SU-DHL-6 (cell line): Measurements from ENCODE around the gene CSRNP3.

Experiments
- H2AFZ ChIP-seq: fragments of 200-600 bp; sonication (generic); 2 replicates; pipeline ENCODE4 v1.6.1; 2014; ENCODE audit warnings: low read depth, mild to moderate bottlenecking, moderate library complexity, mixed read lengths, antibody characterized with exemption, low read length; ENCODE audit not compliant: severe bottlenecking
- H3F3A ChIP-seq: fragments of 200-600 bp; shearing (Covaris generic); 2 replicates; pipeline ENCODE4 v1.6.0; 2016; ENCODE audit warnings: antibody characterized with exemption, mild to moderate bottlenecking; ENCODE audit not compliant: insufficient read depth
- H3K27ac ChIP-seq: fragments of 200-600 bp; sonication (generic); 2 replicates; pipeline ENCODE4 v1.5.1; 2016; ENCODE audit warnings: low read depth, mild to moderate bottlenecking, low read length, moderate library complexity, mixed read lengths
- H3K27me3 ChIP-seq: fragments of 200-600 bp; sonication (generic), shearing (Covaris generic); 2 replicates; pipeline ENCODE4 v1.6.0; 2014; ENCODE audit warnings: mild to moderate bottlenecking, low read length
- H3K36me3 ChIP-seq: fragments of 200-600 bp; sonication (generic); 2 replicates; pipeline ENCODE4 v1.6.1; 2014; ENCODE audit warnings: mild to moderate bottlenecking, low read length, mixed read lengths
- H3K4me2 ChIP-seq: fragments of 300-600, 200-600 bp; shearing (Covaris generic), sonication (generic); 2 replicates; pipeline ENCODE4 v1.6.0; 2014; ENCODE audit warnings: low read length, low read depth, mild to moderate bottlenecking; ENCODE audit not compliant: poor library complexity, severe bottlenecking
- H3K4me3 ChIP-seq: fragments of 200-600 bp; sonication (generic); 2 replicates; pipeline ENCODE4 v1.5.1; 2014; ENCODE audit warnings: antibody characterized with exemption, low read length, mild to moderate bottlenecking, mixed read lengths; ENCODE audit not compliant: insufficient read depth, poor library complexity, severe bottlenecking
- H3K79me2 ChIP-seq: fragments of 200-600 bp; sonication (generic); 2 replicates; pipeline ENCODE4 v1.6.1; 2014; ENCODE audit warnings: mild to moderate bottlenecking, low read length, moderate library complexity; ENCODE audit not compliant: insufficient read depth
- H3K9ac ChIP-seq: fragments of 200-600 bp; sonication (generic); 2 replicates; pipeline ENCODE4 v1.7.0; 2014; ENCODE audit warnings: mild to moderate bottlenecking, low read length
- H3K9me2 ChIP-seq: fragments of 200-600 bp; sonication (generic); replicated peaks from 2 replicates; pipeline ENCODE4 v1.6.1; 2014; ENCODE audit warnings: low read length; ENCODE audit not compliant: insufficient read depth
- H3K9me3 ChIP-seq: fragments of 200-600 bp; sonication (generic); 2 replicates; pipeline ENCODE4 v1.6.1; 2014; ENCODE audit warnings: low read length, mixed read lengths; ENCODE audit not compliant: insufficient read depth
- H4K20me1 ChIP-seq: fragments of 200-600 bp; sonication (generic); 2 replicates; pipeline ENCODE4 v1.6.1; 2014; ENCODE audit warnings: low read depth, mild to moderate bottlenecking, antibody characterized with exemption, low read length, moderate library complexity, mixed read lengths
- CTCF ChIP-seq: fragments of 200-600 bp; sonication (generic); IDR thresholded peaks from one replicate; pipeline ENCODE4 v1.5.1; 2017; ENCODE audit warnings: antibody characterized with exemption, mild to moderate bottlenecking, low read length, moderate library complexity; ENCODE audit not compliant: insufficient read depth, poor library complexity, severe bottlenecking
- EZH2phosphoT487 ChIP-seq: fragments of 200-600 bp; sonication (generic), shearing (Covaris generic); conservative IDR thresholded peaks from 2 replicates; pipeline ENCODE4 v1.6.1; 2018; ENCODE audit warnings: mild to moderate bottlenecking, antibody characterized with exemption, low read length, moderate library complexity, mixed read lengths

CSRNP3 gene

DNA sequence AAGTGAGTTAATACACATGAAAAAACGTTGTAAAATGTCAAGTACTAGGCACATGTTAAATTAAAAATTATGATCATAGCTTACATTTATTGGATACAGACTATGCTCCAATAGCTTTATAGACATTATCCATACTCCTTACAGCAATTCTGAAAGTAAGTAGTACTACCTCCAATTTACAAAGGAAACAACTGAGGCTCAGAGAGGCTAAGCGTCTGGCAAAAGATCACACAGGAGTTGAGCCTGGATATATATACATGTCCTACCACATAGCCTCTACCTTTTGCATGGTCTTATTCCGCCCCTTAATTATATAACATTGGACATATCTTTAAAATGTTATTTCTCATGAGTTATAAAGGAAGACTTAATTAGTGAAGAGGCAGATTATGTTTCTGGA is 127.3 kb downstream of the CSRNP3 start:
- Histone ChIP-seq H3K9ac (no peak overlapping the region), H3K79me2 (no peaks in the 10 kb centered on the region), H3K36me3 (no peaks in the 10 kb centered on the region), H3F3A (no peaks in the 10 kb centered on the region; the same call in 1 of the 2 replicates), H4K20me1 (no peaks in the 10 kb centered on the region), H3K9me3 (no peaks in the 10 kb centered on the region), H3K4me3 (no peak overlapping the region), H3K27me3 (no peaks in the 10 kb centered on the region), H3K9me2 (no peaks in the 10 kb centered on the region), H3K27ac (no peak overlapping the region), H2AFZ (no peak overlapping the region), H3K4me2 (no peak overlapping the region)
- TF ChIP-seq EZH2phosphoT487 = no peak

DNA sequence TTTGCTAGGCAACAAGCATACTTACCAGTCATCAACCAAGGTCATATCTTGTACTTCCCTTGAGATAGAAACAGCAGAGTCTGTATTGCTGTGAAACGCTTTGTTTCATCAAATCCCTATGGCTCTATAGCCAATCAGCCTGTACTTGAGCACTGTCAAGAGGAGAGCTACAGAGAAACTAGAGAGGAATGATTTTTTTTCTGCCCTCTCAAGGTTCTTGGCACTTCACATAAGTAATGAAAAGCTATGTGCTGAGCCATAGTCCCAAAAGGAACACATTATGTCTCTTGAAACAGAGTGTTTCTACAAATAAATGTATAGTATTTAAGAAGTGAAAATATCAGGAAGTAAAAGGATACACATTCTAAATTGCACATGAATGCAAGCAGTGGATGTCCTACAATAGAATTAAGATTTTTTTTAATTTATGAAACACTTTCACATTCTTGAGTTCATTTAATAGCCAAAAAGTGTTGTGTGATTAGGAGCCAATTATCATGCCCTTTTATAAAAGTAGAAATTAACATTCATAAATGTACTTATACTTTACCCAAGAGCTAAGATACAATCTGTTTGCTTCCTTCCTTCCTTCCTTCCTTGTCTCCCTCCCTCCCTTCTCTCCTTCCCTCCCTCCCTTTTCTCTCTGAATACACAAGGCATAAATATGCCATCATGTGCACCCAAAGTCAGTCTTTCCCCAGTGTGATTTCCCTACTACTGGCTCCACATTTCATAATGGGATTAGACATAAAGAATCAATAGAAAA is 131.8 kb downstream of the CSRNP3 start:
- H3K27ac ChIP-seq = no peak overlapping the region
- no peaks in the 10 kb centered on the region for H3K9me3 ChIP-seq

GRCh38 chr2:165601928-165602521 is 132.5 kb downstream of the CSRNP3 start:
- H3K4me3 ChIP-seq = no peak overlapping the region
- no peak overlapping the region for H3K9ac ChIP-seq
- H3K27ac ChIP-seq = no peak overlapping the region
- TF ChIP-seq CTCF (no peak), EZH2phosphoT487 (no peak)
- no peaks in the 10 kb centered on the region for H4K20me1 ChIP-seq
- no peaks in the 10 kb centered on the region for H3K9me2 ChIP-seq
- no peaks in the 10 kb centered on the region for H3K36me3 ChIP-seq
- H3K79me2 ChIP-seq = no peaks in the 10 kb centered on the region
- H3K4me2 ChIP-seq = no peak overlapping the region
- no peak overlapping the region for H2AFZ ChIP-seq
- no peaks in the 10 kb centered on the region; the same call in 1 of the 2 replicates for H3F3A ChIP-seq
- H3K9me3 ChIP-seq = no peaks in the 10 kb centered on the region
- no peaks in the 10 kb centered on the region for H3K27me3 ChIP-seq

More for the DNA sequence above, 131.8 kb downstream of the CSRNP3 start:
- no peak for TF ChIP-seq CTCF
- no peak for TF ChIP-seq EZH2phosphoT487
- Histone ChIP-seq H3F3A (no peaks in the 10 kb centered on the region; the same call in 1 of the 2 replicates), H3K79me2 (no peaks in the 10 kb centered on the region), H3K9ac (no peak overlapping the region), H3K9me2 (no peaks in the 10 kb centered on the region), H3K36me3 (no peaks in the 10 kb centered on the region), H4K20me1 (no peaks in the 10 kb centered on the region), H3K4me3 (no peak overlapping the region), H3K4me2 (no peak overlapping the region), H2AFZ (no peak overlapping the region), H3K27me3 (no peaks in the 10 kb centered on the region)

GRCh38 chr2:165609672-165610071 is 140.2 kb downstream of the CSRNP3 start:
- no peaks in the 10 kb centered on the region for H4K20me1 ChIP-seq
- no peaks in the 10 kb centered on the region for H3F3A ChIP-seq
- H3K27me3 ChIP-seq = no peaks in the 10 kb centered on the region
- H3K9me3 ChIP-seq = no peaks in the 10 kb centered on the region
- H2AFZ ChIP-seq = no peak overlapping the region
- no peak for TF ChIP-seq CTCF
- TF ChIP-seq EZH2phosphoT487 = no peak
- no peak overlapping the region for H3K4me2 ChIP-seq
- no peak overlapping the region for H3K4me3 ChIP-seq
- no peaks in the 10 kb centered on the region for H3K36me3 ChIP-seq
- no peaks in the 10 kb centered on the region for H3K9me2 ChIP-seq
- H3K27ac ChIP-seq = no peak overlapping the region
- no peaks in the 10 kb centered on the region for H3K79me2 ChIP-seq
- H3K9ac ChIP-seq = no peak overlapping the region
